GM21576 (cell line): ENCODE measurements around the gene PRDM11.

Source experiments
- ATAC-seq: cut with Tn5 transposase; IDR thresholded peaks from one replicate; pipeline ENCODE4 v1.9.1; 2021; ENCODE audit warnings: mild to moderate bottlenecking, moderate library complexity; ENCODE audit not compliant: unreplicated experiment

The PRDM11 gene

DNA sequence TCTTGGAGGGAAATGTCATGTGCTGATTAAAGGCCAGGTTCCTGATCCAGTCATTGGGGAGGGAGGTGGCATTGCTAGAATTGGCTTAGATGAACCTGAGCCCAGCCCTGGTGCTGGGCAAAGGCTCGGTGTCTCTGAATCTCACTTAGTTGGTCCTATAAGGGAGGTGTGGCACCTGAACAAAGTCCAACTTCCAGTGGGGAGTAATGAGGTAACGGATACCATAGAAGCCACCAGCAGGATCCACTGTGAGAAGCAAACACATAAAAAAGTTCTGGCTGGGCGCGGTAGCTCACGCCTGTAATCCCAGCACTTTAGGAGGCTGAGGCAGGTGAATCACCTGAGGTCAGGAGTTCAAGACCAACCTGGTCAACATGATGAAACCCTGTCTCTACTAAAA lies 26.6 kb downstream of the PRDM11 start:
- no peak for ATAC-seq

- no peak for ATAC-seq
These were observed 27.9 kb downstream of the PRDM11 start for GRCh38 chr11:45174168-45174835.

DNA sequence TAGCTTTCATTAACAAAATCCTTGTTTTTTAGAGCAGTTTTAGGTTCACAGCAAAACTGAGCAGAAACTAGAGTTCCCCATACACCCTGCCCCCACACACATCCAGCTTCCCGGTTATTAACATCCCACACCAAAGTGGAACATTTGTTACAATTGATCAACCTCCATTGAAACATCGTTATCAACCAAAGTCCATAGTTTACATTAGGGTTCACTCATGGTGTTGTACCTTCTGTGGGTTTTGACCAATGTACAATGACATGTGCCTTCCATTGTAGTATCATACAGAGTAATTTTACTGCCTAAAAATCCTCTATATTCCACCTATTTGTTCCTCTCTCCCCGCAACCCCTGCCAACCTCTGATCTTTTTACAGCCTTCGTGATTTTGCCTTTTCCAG lies 28.5 kb downstream of the PRDM11 start:
- ATAC-seq, result no peak

DNA sequence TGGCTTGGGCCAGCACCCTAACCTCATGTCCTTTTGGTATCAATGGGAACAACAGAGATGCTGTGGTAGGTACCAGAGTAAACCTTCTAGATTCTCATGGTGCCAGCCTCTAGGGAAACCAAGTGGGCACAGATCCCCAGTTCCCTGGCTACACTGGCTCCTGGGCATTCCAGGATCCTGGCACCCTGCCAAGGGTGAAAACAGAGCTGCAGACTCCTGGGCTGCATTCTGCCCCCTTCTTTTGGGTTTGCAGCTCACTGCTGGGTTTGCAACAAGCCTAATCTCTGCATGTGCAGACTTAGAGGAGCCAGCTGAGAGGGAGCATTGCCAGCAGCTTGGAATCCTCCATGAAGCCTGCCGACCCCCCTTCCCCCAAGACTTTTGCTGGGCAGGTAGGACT lies 30.6 kb downstream of the PRDM11 start:
- ATAC-seq, result no peak

DNA sequence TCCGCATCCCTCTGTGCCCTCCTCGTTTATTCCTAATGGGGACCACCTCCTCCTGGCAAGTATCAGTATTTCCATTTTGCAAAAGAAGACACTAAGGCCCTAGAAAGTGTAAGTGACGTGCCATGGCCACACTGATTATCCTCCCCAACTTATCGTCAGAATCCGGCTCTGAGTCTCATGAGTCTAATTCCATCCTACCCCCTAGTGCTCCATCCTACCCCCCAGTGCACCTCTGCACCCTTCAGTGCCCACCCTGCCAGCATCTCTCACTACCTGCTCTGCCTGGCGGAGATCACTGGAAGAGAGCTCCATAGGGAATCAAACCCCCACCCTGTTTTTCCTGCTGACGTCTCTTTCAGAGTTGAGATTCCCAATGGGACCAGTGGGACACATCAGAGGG lies 31.8 kb downstream of the PRDM11 start:
- ATAC-seq, result no peak

DNA sequence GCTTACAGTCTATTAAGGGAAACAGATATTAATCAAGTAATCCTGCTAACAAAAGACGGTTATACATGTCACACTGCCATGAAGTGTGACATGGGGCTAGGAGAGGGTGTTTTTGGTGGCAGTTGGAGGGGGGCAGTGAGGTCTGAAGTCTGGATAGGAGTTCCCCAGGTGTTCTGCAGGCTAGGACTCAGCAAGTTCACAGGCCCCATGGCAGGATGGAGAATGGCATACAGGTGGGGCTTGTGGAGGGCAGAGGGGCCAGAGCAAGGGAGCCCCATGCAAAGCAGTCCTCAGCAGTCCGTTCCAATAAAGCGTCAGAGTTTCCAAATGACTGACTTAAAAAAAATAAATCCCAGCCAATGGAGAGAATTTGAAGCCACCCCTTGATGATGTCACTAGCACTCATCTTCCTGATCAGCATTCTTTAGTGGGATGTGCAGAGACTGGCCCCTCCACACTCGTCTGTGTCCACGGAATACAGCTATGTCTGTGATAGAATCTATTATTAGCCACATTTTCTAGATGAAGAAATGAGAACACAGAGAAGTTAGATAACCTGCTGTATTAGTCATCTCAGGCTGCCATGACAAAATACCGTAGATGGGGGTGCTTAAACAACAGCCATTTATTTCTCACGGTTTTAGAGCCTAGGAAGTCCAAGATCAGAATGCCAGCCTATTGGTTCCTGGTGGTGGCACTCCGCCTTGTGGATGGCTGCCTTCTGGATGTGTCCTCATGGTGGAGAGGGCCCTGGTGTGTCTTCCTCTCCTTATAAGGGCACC lies 32.6 kb downstream of the PRDM11 start:
- ATAC-seq, result no peak

GRCh38 chr11:45179686-45180178 lies 33.3 kb downstream of the PRDM11 start:
- no peak for ATAC-seq

GRCh38 chr11:45180179-45180847 lies 33.9 kb downstream of the PRDM11 start:
- no peak for ATAC-seq

- no peak for ATAC-seq
These were observed 34.4 kb downstream of the PRDM11 start for GRCh38 chr11:45180848-45181192.

DNA sequence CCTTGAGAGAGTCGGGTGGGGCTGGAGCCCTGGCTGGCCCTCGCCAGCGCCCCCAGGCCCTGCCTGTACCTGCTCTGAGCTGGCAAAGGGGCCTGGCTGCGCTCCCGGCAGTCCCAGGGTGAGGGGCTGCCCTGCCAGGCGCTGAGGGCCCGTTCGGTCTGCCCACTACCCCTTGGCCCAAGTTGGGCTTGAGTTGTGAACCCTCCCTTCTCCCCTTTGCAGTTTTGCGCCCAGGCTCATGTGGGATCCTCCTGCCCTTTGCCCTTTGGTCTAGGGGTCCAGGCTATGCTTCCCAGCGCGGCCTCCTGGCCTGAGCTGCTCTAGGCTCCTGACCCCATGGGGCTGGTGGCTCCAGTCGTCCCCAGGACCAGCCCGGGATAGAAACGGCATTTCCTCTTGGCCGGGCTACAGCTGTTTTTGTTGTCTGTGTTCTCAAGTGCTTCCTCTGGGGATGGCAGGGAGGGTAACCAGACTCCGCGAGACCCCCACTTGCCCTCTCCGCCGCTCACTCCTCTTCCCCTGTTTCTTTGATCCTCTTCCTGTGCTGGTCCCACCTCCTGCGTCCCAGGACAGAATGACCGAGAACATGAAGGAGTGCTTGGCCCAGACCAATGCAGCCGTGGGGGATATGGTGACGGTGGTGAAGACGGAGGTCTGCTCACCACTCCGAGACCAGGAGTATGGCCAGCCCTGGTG lies 34.9 kb downstream of the PRDM11 start:
- ATAC-seq, result no peak

DNA sequence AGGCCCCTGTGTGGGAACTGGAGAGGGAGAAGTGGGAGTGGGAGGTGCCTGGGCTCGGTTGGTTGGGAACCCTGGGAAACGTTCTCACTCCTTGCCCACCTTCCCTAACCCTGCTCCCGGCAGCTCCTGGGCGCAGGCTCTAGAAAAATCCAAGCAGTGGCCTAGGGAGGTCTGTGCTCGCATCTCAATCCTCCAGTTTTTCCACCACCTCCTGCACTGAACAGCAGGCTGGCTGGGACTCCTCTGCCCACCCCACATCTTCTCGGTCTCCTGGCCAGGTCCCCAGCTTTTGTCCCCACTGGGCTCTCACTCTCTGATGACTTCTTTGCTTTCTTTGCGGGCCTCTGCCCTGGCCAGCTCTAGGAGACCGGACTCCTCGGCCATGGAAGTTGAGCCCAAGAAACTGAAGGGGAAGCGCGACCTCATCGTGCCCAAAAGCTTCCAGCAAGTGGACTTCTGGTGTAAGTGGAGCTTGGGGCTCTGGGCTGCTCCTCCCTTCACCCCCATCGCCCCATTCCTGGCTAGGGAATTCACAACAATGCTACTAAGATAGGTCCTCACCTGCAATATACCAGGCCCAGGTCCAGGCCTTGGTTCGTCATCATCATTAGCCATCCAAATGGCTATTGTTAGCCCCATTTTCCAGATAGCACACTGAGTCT lies 35.6 kb downstream of the PRDM11 start:
- ATAC-seq, result no peak

DNA sequence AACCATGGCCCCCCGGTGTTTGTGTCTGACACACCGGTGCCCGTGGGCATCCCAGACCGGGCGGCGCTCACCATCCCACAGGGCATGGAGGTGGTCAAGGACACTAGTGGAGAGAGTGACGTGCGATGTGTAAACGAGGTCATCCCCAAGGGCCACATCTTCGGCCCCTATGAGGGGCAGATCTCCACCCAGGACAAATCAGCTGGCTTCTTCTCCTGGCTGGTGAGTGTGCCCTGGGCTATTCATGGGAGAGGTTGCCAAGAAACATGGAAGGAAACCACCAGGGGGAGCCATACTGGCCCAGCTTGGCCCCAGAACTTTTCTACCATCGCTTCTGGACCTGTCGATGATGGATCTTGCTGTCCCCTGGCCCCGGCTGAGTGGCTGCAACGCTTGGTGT lies 36.5 kb downstream of the PRDM11 start:
- ATAC-seq, result no peak

DNA sequence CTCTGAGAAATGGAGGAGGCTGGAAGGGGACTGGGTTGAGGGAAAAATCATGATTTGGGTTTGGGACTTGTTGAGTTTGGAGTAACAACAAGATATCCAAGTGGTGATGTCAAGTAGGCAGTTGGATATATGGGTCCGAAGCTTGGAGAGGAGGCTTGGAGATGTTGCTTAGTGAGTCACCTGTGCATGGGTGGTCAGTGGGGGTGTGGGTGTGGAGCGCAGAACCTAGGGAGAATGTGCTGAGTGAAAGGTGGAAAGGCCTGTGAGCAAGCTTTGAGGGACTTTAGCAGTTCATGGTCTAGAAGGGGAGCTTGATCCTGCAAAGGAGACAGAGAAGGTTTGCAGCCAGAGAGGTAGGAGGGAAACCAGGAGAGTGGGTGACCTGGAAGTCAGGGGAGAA lies 38.2 kb downstream of the PRDM11 start:
- ATAC-seq, result no peak

- ATAC-seq, result no peak
These were observed 38.8 kb downstream of the PRDM11 start for GRCh38 chr11:45185228-45185729.

- no peak for ATAC-seq
These were observed 40.9 kb downstream of the PRDM11 start for GRCh38 chr11:45187375-45187774.

DNA sequence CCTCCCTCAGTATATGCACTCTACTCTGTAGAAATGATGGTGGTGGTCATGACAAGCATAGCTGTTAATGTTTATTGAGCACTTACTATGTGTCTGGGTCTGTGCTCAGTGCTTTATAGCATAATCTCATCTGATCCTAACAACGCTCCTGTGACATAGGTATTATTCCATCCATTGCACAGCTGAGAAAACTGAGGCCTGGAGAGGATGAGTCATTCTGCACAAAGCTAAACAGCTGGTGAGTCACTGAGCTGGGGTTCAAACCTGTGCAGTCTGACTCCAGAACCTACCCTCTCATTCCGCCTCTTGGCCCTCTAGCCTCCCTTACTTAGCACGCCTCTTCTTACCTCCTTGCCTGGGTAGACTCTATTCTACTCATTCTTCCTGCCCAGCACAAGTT lies 41.7 kb downstream of the PRDM11 start:
- ATAC-seq, result no peak

GRCh38 chr11:45189230-45189629 lies 42.8 kb downstream of the PRDM11 start:
- no peak for ATAC-seq

GRCh38 chr11:45193695-45194094 lies 47.3 kb downstream of the PRDM11 start:
- no peak for ATAC-seq

GRCh38 chr11:45204761-45205160 lies 58.3 kb downstream of the PRDM11 start:
- ATAC-seq, result no peak

- ATAC-seq, result no peak
These were observed 59.5 kb downstream of the PRDM11 start for GRCh38 chr11:45205978-45206377.

DNA sequence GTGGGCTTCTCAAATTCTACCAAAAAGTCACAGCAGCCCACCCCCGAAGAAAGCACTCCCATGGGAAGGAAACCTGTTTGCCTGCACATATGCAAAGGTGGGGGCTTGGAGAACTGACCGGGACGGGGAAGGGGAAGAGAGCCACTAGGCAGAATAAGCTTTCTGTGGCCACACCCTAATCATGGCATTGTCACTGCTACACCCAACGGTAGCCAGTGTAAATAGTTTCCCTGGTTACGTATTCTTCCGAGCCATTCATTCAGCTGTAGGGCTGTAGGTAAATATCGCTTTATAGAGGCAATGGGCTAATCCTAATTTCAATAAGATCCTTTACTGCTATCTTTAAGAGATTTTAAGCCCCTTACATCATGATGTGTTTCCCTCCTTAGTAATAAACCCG lies 61.7 kb downstream of the PRDM11 start:
- ATAC-seq, result no peak
